OCI-LY7 (cell line): ENCODE measurements around the gene THSD7A. TPM values are rescaled to one million over a fixed set of nuclear protein-coding genes. Genes with fewer than 3 reads are reported as not detected.

ENCODE experiments used
- BruUV-seq: library from RNA; stranded (reverse); fragments of 400-500 nt; replicated peaks from 2 replicates; lab custom pipeline; 2021; lab: Mats Ljungman, UMichigan
- CTCF ChIA-PET: fragments of 300-600 bp; sonication (Branson Sonifier 250); formaldehyde crosslinking; loops from one replicate; lab custom pipeline; 2022; ENCODE audit warnings: antibody characterized with exemption; ENCODE audit not compliant: unreplicated experiment; lab: Charles Lee
- POLR2A ChIA-PET: fragments of 300-600 bp; sonication (Branson Sonifier 250); formaldehyde crosslinking; loops from one replicate; lab custom pipeline; 2022; ENCODE audit warnings: antibody characterized with exemption; lab: Charles Lee
- DNase-seq: peaks from one replicate; pipeline ENCODE4 v3.0.0-alpha.2; 2015; ENCODE audit warnings: low spot score
- H2AFZ ChIP-seq: fragments of 200-600 bp; sonication (generic), shearing (Covaris generic); 2 replicates; pipeline ENCODE4 v1.6.1; 2014; ENCODE audit warnings: mild to moderate bottlenecking, antibody characterized with exemption, low read length, moderate library complexity
- H3K27ac ChIP-seq: fragments of 200-600 bp; sonication (generic); 2 replicates; pipeline ENCODE4 v1.5.1; 2014; ENCODE audit warnings: mixed run types, low read depth, mild to moderate bottlenecking, moderate library complexity, low read length, inconsistent platforms; ENCODE audit not compliant: poor library complexity, severe bottlenecking
- H3K36me3 ChIP-seq: fragments of 200-600 bp; sonication (generic); 2 replicates; pipeline ENCODE4 v1.6.1; 2014; ENCODE audit warnings: mild to moderate bottlenecking, antibody characterized with exemption, low read length, moderate library complexity, mixed read lengths; ENCODE audit not compliant: insufficient read depth
- H3K4me1 ChIP-seq: fragments of 200-600 bp; sonication (generic); 2 replicates; pipeline ENCODE4 v1.5.1; 2014; ENCODE audit warnings: mild to moderate bottlenecking, low read length; ENCODE audit not compliant: insufficient read depth, poor library complexity, severe bottlenecking
- H3K4me2 ChIP-seq: fragments of 200-600 bp; sonication (generic); 2 replicates; pipeline ENCODE4 v1.6.1; 2014; ENCODE audit warnings: mild to moderate bottlenecking, low read length
- H3K4me3 ChIP-seq: fragments of 200-600 bp; sonication (generic); 2 replicates; pipeline ENCODE4 v1.5.1; 2014; ENCODE audit warnings: mild to moderate bottlenecking, low read depth, low read length; ENCODE audit not compliant: poor library complexity, severe bottlenecking
- H3K79me2 ChIP-seq: fragments of 200-600 bp; sonication (generic); 2 replicates; pipeline ENCODE4 v1.6.1; 2016; ENCODE audit warnings: low read depth, mild to moderate bottlenecking, low read length, moderate library complexity, mixed read lengths; ENCODE audit not compliant: insufficient read depth
- H3K9me2 ChIP-seq: fragments of 200-600 bp; sonication (generic); 2 replicates; pipeline ENCODE4 v1.6.1; 2016; ENCODE audit warnings: mild to moderate bottlenecking, low read length, mixed read lengths; ENCODE audit not compliant: insufficient read depth
- H3K9me3 ChIP-seq: fragments of 200-600 bp; sonication (generic); 2 replicates; pipeline ENCODE4 v1.6.1; 2014; ENCODE audit warnings: mild to moderate bottlenecking, mixed run types, low read length, mixed read lengths
- H4K20me1 ChIP-seq: fragments of 200-600 bp; sonication (generic); 2 replicates; pipeline ENCODE4 v1.6.1; 2014; ENCODE audit warnings: mild to moderate bottlenecking, antibody characterized with exemption, low read length, moderate library complexity, mixed read lengths; ENCODE audit not compliant: insufficient read depth
- CTCF ChIP-seq: fragments of 200-600 bp; sonication (generic); conservative IDR thresholded peaks from 2 replicates; pipeline ENCODE4 v1.5.1; 2014; ENCODE audit warnings: mild to moderate bottlenecking, antibody characterized with exemption, low read length, moderate library complexity, mixed read lengths
- EZH2phosphoT487 ChIP-seq: fragments of 200-600 bp; sonication (generic); IDR thresholded peaks from 2 replicates; pipeline ENCODE4 v1.6.1; 2018; ENCODE audit warnings: low read depth, borderline replicate concordance, mild to moderate bottlenecking, mixed run types, antibody characterized with exemption, low read length, moderate library complexity, mixed read lengths
- intact Hi-C: fragments of 100-400 bp; cut with micrococcal nuclease; formaldehyde crosslinking; loops from one replicate; pipeline ENCODE4 v1.10.0; 2022; ENCODE audit not compliant: unreplicated experiment
- total RNA-seq, 2 experiments: library from RNA; depleted of rRNA in 1 of 2; stranded (reverse); fragments of >200 nt in 1 of 2; shearing (Covaris generic) in 1 of 2; gene quantifications; 2 replicates each; pipeline ENCODE4 v1.2.3, GENCODE V29; 2014 to 2022

THSD7A gene
- total RNA-seq, 2 experiments from 2014 or later = 0.13 TPM; not detected in 1

GRCh38 chr7:11358637-11359036 lies 473.4 kb downstream of the THSD7A start:
- intact Hi-C loops = no loop called here
- Histone ChIP-seq H3K36me3 (no peaks in the 10 kb centered on the region), H3K9me3 (no peaks in the 10 kb centered on the region), H3K4me3 (no peak overlapping the region), H3K9me2 (no peaks in the 10 kb centered on the region), H3K79me2 (no peaks in the 10 kb centered on the region), H2AFZ (no peak overlapping the region), H3K4me2 (no peak overlapping the region), H4K20me1 (no peaks in the 10 kb centered on the region), H3K27ac (no peak overlapping the region), H3K4me1 (no peaks in the 10 kb centered on the region)
- CTCF ChIA-PET = no interaction called here
- POLR2A ChIA-PET = no interaction called here
- no TSS peak for BruUV-seq
- DNase-seq = no peak
- TF ChIP-seq CTCF = no peak
- no peak for TF ChIP-seq EZH2phosphoT487

DNA sequence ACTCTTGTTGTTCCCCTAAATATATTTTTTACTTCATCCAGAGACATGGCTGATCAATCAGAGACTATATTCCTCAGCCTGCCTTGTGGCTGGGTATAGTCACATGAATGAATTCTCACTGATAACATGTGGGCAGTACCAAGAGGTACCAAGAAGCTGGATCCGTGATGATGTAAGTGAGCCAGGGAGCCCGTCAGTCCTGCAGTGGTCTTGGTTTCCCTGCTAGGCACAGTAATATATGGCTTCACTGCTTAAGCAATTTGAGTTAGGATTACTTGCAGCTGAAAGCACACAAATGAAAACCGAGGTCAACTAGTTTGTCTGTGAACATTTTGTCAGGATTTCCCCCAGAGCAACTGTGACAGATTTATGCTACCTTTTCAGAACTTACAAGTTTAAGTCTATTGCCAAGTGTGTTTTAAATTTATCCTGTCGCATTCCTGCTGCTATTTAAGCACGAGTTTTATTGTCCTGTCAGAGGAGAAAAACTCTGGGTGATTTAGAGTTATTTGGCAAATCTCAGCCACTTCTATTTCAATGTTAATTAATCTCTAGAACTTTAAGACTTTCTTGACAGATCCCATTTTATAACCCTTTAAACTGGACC lies 476.5 kb downstream of the THSD7A start:
- Histone ChIP-seq H3K36me3 (no peaks in the 10 kb centered on the region), H3K4me2 (no peak overlapping the region), H4K20me1 (no peaks in the 10 kb centered on the region), H3K9me3 (no peaks in the 10 kb centered on the region), H2AFZ (no peak overlapping the region), H3K79me2 (no peaks in the 10 kb centered on the region), H3K9me2 (no peaks in the 10 kb centered on the region), H3K4me1 (no peaks in the 10 kb centered on the region), H3K4me3 (no peak overlapping the region), H3K27ac (no peak overlapping the region)
- TF ChIP-seq EZH2phosphoT487 = no peak
- no peak for TF ChIP-seq CTCF
- POLR2A ChIA-PET = interaction anchor here (1.1 kb wide), 1 partner anchor 17 kb away, joined by 9 read pairs; no protein-coding TSS in a partner anchor
- no peak for DNase-seq
- intact Hi-C loops = no loop called here
- CTCF ChIA-PET = no interaction called here
- no TSS peak for BruUV-seq

DNA sequence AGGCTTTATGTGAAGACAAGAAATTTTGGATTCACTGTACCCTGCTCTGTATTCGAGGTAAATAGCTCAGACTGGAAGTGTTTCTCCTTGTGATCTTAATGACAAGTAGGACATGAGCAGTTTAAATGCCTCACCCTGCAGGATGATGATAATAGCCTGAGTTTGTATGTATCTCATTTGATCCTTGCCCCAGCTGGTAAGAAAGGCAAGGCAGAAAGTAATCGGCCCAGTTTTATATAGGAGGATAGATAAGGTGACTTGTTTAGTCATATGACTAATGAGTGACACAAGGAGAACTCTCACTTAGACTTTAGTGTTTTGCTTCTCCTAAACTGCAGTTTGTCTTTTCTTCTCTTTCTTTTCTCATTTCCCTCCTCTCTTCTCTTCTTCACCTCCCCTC lies 485.7 kb downstream of the THSD7A start:
- Histone ChIP-seq H3K9me3 (no peaks in the 10 kb centered on the region), H3K9me2 (no peaks in the 10 kb centered on the region), H3K79me2 (no peaks in the 10 kb centered on the region), H3K4me1 (no peaks in the 10 kb centered on the region), H3K4me2 (no peak overlapping the region), H3K36me3 (no peaks in the 10 kb centered on the region), H3K4me3 (no peak overlapping the region), H2AFZ (no peak overlapping the region), H4K20me1 (no peaks in the 10 kb centered on the region), H3K27ac (no peak overlapping the region)
- ChIA-PET POLR2A (no interaction called here), CTCF (no interaction called here)
- intact Hi-C loops = loop anchor here (10.0 kb wide), 1 partner anchor 462 kb away; no protein-coding TSS in a partner anchor
- no peak for DNase-seq
- TF ChIP-seq EZH2phosphoT487 = no peak
- no peak for TF ChIP-seq CTCF
- no TSS peak for BruUV-seq
